Skin epidermis (tissue), 12 donors: ENCODE data around the gene RDH5.

Experiments used
- H3K27ac ChIP-seq, 21 experiments: fragments of 200-600 bp; sonication (generic) in 11 of 21; one replicate each; pipeline ENCODE4 v1.5.0; 2020; ENCODE audit warnings: mild to moderate bottlenecking in 3 of 21, inconsistent platforms in 2 of 21, moderate library complexity in 2 of 21
- H3K4me3 ChIP-seq, 7 experiments: fragments of 200-600 bp; sonication (generic) in 2 of 7; one replicate each; pipeline ENCODE4 v1.5.0; 2020; ENCODE audit warnings: inconsistent platforms in 2 of 7, mild to moderate bottlenecking in 2 of 7, moderate library complexity in 1 of 7

The RDH5 gene

DNA sequence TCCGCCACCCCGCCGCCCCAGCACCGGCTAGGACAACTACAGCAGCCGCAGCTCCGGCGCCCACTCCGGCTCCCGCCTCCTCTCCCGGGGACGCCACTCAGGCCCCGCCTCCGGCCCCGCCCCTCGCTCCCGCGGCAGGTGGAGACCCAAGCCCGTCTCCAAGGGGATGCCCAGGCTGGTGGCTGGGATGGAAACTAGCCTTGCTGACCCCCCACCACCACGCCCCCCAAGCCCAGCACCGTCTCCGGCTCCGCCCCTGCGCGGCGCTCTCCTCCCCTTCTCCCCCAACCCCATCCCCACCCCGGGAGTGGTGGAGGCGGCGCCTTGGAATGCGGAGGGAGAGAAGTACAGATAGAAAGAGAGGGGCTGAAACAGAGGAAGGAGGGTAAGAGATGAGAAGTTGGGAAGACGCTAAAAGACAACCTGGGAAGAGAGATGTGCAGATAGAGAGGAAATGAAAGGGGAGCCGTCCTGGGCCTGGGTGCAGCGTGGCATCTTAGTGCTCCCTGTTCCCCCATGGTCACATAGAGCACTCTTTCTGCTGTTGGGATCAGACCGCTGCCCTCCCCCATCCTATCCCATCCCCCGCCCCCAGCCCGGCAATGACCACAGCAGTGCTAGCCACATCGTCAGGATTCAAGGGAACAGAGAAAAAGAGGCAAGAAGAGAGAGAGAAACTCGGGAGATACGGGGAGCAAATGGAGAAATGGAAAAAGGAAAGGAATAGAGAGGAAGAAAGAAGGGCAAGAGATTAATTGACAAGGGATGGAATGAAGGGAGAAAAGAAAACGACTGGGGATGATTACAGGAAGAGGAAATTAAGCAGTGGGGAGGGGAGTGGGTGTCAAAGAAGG, 12.1 kb upstream of the RDH5 start, which contains the start of gene ITGA7:
Gene ITGA7, minus strand, starts transcription at position 64 of the 854 bp plus-strand sequence. CDS start 222 bp downstream, outside the sequence.
- peak within 1 kb of the TSS in 10 of 21 experiments; percentile 3 to 62 (median 44) for H3K27ac ChIP-seq

DNA sequence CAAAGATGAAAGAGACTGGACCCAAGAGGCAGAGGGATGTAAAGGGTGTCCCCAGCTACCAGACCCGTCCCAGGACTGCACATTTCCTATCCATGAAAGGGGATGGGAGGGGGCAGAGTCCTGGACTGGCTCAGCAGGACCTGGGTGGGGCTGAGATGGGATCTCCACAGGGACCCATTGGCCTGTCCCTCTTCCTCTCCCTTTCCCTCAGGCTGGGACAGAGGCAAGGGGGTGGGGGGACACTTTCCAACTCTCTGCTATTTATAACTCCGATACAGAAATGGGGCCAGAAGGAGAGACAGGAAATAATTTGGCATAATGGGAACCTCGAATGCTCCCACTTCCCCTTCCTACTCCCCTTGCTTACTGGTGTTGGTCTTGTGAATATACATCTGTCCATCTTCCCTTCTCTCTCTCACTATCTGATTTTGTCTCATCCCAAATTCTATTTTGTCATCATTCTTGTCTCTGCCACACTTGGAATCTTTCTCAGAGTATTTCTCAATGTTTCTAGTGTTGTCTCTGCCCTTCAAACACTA, 11.4 kb upstream of the RDH5 start:
- Histone ChIP-seq H3K4me3 (no peak overlapping the region), H3K27ac (peak overlapping the region in 3 of 21 experiments; percentile 42 to 62 (median 54))

More for the DNA sequence above, 12.1 kb upstream of the RDH5 start, which contains the start of gene ITGA7:
- H3K4me3 ChIP-seq = peak within 1 kb of the TSS; percentile 23 to 55 (median 37)

DNA sequence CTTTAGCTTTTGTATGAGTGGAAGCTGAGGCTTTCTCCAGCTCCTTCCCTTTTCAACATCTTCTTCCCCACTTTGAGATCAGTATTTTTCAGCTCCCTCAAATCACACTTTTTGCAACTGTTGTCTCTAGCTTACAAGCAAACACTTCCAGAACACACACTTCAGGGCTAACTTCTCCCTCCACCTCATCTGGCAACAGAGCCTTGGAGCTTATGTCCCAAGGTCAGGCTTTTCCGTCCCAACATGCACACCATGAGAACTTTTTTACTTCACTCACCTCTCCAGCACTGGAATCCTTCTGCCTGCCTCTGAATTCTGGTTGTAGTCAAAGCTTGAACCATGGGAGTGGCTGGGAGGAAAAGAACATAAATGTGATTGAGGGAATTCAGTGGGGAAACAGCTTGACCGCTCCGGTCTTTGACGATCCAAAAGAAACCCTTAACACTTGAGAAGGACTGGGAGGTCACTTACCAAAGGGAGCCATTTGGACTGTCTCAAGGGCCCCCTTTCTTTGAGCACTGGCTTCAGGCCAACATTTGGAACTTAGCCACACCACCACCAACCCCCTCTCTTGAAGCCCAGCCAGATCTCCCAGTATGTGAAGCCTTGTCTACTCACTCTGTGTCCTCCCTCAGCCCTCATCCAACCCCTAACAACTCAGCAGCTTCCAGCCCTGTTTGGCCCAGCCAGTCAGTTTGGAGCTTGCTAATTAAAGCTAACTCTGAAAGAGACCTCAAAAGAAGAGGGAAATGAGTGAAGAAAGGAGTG, 8.2 kb upstream of the RDH5 start:
- Histone ChIP-seq H3K4me3 (peak overlapping the region in 1 of 7 experiments; percentile 2), H3K27ac (peak overlapping the region in 3 of 21 experiments; percentile 8 to 41 (median 36))

- H3K4me3 ChIP-seq = no peak overlapping the region
- H3K27ac ChIP-seq = peak overlapping the region in 2 of 21 experiments; percentile 16 to 20
These were observed 7.3 kb upstream of the RDH5 start for GRCh38 chr12:55712700-55713415.

GRCh38 chr12:55713721-55714120, 6.5 kb upstream of the RDH5 start:
- no peak overlapping the region for H3K4me3 ChIP-seq
- no peak overlapping the region for H3K27ac ChIP-seq

- peak overlapping the region in 6 of 7 experiments; percentile 53 to 81 (median 69) for H3K4me3 ChIP-seq
- peak overlapping the region in 19 of 21 experiments; percentile 77 to 96 (median 92) for H3K27ac ChIP-seq
These were observed 4.9 kb upstream of the RDH5 start for GRCh38 chr12:55715169-55715764.

DNA sequence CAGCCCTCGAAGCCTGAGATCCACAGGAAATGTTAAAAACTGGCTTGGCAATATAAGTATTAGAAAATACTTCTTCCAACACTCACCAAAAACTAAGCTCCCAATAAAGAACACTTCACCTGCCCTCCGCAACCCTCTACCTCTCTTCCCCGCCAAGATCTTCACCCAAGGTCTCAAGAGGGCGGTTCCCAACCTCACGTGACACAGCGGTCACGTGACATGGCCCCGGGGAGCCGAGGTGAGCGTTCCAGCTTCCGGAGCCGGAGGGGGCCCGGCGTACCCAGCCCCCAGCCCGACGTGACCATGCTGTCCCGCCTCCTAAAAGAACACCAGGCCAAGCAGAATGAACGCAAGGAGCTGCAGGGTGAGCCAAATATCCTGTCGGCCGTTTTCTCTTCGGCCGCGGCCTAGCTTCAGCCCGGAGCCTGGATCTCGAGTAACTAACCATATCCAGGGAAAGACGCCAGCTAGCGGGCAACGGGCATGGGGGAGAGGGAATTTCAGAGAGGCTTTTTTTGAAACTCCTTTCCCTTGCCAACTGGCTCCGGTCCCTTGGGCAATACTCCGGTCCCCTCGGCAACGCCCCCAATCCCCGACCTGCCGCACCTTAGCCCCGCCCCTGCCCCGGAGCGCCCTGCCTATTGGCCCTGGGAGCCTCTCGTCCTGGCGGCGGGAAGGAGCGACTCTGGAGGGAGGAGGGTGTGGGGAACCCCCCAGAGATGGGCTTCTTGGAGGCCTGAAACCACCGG, 4.2 kb upstream of the RDH5 start, which contains the start of gene BLOC1S1:
Gene BLOC1S1, plus strand, starts transcription at position 214 of the 749 bp plus-strand sequence. Its CDS starts 6 bp downstream, at position 220.
- Histone ChIP-seq H3K27ac (peak within 1 kb of the TSS; percentile 66 to 96 (median 91)), H3K4me3 (peak within 1 kb of the TSS; percentile 53 to 81 (median 67))

DNA sequence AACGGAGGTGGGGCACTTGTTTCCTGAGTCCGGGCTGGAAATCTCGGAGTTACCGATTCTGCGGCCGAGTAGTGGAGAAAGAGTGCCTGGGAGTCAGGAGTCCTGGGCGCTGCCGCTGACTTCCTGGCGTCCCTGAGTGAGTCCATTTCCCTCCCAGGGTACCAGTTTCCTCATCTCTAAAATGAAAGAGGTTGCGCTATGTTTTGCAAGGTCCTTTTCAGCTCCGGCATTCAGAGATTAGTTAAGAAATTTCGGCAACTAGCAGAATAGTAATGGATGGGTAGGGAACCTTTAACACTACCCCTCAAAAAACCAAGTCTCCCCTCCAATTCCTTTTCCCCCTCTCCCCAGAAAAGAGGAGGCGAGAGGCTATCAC, 3.6 kb upstream of the RDH5 start:
- Histone ChIP-seq H3K27ac (peak overlapping the region; percentile 66 to 96 (median 91)), H3K4me3 (peak overlapping the region; percentile 53 to 81 (median 67))

GRCh38 chr12:55717011-55718007, 2.9 kb upstream of the RDH5 start:
- Histone ChIP-seq H3K4me3 (peak overlapping the region in 6 of 7 experiments; percentile 53 to 81 (median 69)), H3K27ac (peak overlapping the region in 19 of 21 experiments; percentile 77 to 96 (median 92))

- Histone ChIP-seq H3K27ac (peak overlapping the region in 17 of 21 experiments; percentile 24 to 96 (median 88)), H3K4me3 (no peak overlapping the region)
These were observed 2.2 kb upstream of the RDH5 start for GRCh38 chr12:55718015-55718414.

DNA sequence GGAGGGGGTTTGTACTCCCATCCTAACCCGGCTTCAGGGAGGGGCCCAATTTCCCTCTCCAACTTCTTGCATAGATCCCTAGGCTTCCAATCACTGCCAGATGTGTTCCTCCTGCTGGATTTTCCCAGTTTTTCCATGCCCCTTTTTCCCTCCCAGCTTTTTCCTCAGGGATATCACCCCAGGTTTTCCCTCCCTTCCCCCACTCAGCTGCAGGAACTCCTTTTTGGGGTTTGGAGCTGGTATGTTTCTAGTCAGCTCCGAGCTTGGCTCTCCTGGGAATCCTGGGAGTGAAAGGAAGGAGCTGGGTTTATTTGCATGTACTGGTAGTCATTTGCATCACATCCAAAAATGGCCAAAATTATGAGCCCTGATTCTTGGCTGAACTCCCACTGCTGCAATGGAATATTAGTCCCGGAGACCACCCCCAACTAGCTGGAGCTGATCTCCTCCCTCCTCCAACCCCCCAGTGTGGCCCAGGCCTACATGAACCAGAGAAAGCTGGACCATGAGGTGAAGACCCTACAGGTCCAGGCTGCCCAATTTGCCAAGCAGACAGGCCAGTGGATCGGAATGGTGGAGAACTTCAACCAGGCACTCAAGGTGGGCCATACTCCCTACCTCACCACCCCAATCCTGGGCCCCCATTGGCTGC, 1.4 kb upstream of the RDH5 start:
- H3K4me3 ChIP-seq = no peak overlapping the region

DNA sequence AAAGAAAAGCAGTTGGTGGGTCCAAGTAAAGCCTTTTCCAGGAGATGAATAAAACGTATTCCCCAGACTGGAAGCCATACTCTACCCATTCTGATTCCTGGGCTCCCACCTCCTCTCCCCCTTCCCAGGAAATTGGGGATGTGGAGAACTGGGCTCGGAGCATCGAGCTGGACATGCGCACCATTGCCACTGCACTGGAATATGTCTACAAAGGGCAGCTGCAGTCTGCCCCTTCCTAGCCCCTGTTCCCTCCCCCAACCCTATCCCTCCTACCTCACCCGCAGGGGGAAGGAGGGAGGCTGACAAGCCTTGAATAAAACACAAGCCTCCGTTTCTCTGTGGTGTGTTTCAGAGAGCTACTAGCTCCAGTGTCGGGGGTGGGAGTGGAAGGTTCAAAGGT, 822 bp upstream of the RDH5 start:
- H3K4me3 ChIP-seq = no peak overlapping the region
- peak overlapping the region in 16 of 21 experiments; percentile 4 to 95 (median 68) for H3K27ac ChIP-seq

More for the DNA sequence above, 1.4 kb upstream of the RDH5 start:
- peak overlapping the region in 17 of 21 experiments; percentile 35 to 95 (median 86) for H3K27ac ChIP-seq

DNA sequence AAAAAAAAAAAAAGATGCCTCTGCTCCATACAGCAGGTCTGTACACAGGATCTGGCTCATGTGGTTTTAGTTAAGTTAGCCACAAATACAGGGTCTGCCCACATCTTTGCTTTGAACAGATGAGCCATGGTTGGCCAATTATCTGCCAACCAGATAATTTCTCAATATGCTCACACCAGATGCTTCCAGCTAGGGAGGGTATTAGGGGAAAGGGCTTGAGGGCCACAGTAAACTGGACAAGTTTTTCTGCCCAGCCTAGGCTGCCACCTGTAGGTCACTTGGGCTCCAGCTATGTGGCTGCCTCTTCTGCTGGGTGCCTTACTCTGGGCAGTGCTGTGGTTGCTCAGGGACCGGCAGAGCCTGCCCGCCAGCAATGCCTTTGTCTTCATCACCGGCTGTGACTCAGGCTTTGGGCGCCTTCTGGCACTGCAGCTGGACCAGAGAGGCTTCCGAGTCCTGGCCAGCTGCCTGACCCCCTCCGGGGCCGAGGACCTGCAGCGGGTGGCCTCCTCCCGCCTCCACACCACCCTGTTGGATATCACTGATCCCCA, 776 bp downstream of the RDH5 start:
- Histone ChIP-seq H3K27ac (peak overlapping the region in 17 of 21 experiments; percentile 2 to 91 (median 37)), H3K4me3 (peak overlapping the region in 1 of 7 experiments; percentile 1)

DNA sequence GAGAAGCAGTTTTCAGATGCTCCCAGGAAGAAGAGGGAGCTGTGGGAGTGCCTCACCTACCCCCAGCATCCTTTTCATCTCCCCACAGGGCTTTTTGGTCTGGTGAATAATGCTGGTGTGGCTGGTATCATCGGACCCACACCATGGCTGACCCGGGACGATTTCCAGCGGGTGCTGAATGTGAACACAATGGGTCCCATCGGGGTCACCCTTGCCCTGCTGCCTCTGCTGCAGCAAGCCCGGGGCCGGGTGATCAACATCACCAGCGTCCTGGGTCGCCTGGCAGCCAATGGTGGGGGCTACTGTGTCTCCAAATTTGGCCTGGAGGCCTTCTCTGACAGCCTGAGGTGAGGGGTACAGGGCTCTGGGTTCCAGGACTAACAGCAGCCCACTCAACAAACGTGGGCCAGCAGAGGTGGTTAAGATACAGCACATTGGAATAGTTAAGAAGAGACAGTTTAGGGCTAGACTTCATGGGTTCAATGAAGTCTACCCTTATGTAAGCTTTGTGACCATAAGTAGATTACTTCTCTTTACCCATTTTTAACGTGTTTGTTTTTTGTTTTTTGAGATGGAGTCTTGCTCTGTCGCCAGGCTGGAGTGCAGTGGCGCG, 1.5 kb downstream of the RDH5 start:
- peak overlapping the region in 15 of 21 experiments; percentile 1 to 86 (median 42) for H3K27ac ChIP-seq

GRCh38 chr12:55722948-55723347, 2.8 kb downstream of the RDH5 start:
- no peak overlapping the region for H3K4me3 ChIP-seq
- no peak overlapping the region for H3K27ac ChIP-seq

More for the DNA sequence above, 1.5 kb downstream of the RDH5 start:
- H3K4me3 ChIP-seq = peak overlapping the region in 1 of 7 experiments; percentile 1
